HepG2 (cell line): ENCODE data around the gene KCNK10. TPM values are rescaled to one million over a fixed set of nuclear protein-coding genes. Genes with fewer than 3 reads are reported as not detected.

ENCODE experiments used
- PAXIP1 ChIP-seq: sonication (generic); formaldehyde crosslinking; conservative IDR thresholded peaks from 2 replicates; pipeline ENCODE4 v1.4.0; 2020; ENCODE audit warnings: mild to moderate bottlenecking, missing genetic modification reagents, moderate library complexity
- TERF1 ChIP-seq: sonication (generic); formaldehyde crosslinking; IDR thresholded peaks from 2 replicates; pipeline ENCODE4 v1.8.0; 2022; ENCODE audit warnings: mild to moderate bottlenecking, missing genetic modification reagents, moderate library complexity
- ZNF101 ChIP-seq: sonication (generic); formaldehyde crosslinking; IDR thresholded peaks from 2 replicates; pipeline ENCODE4 v1.4.0; 2020; ENCODE audit warnings: mild to moderate bottlenecking, low read depth, missing genetic modification reagents, borderline replicate concordance
- ZNF687 ChIP-seq: sonication (generic); formaldehyde crosslinking; IDR thresholded peaks from 2 replicates; pipeline ENCODE4 v1.5.1; 2020; ENCODE audit warnings: mild to moderate bottlenecking, missing genetic modification reagents, moderate library complexity
- polyA plus RNA-seq, 8 experiments: library from polyadenylated mRNA; depleted of rRNA in 3 of 8; stranded (reverse) in 7 of 8; unstranded in 1 of 8; fragments of >200 nt; fragmentation: Illumina TruSeq in 4 of 8; extraction: Trizol in 4 of 8; gene quantifications; 2 replicates each; pipeline versions ENCODE4 v1.2.1 to v1.2.3, GENCODE V29; 2011 to 2016; ENCODE audit warnings: low read depth in 4 of 8, missing spikeins in 1 of 8, mixed read lengths in 1 of 8; ENCODE audit not compliant: insufficient read depth in 1 of 8
- total RNA-seq, 5 experiments: library from RNA; depleted of rRNA; stranded (reverse); fragments of >200 nt; fragmentation: Illumina TruSeq; extraction: Trizol; gene quantifications; 2 replicates each; pipeline ENCODE4 v1.2.3, GENCODE V29; 2016; ENCODE audit warnings: low read depth in 1 of 5

KCNK10 gene
- total and polyA plus RNA-seq, 2 of the 13 experiments (the other 11 are each of a cell fraction or from before 2014, with no cell fraction given), result not detected

DNA sequence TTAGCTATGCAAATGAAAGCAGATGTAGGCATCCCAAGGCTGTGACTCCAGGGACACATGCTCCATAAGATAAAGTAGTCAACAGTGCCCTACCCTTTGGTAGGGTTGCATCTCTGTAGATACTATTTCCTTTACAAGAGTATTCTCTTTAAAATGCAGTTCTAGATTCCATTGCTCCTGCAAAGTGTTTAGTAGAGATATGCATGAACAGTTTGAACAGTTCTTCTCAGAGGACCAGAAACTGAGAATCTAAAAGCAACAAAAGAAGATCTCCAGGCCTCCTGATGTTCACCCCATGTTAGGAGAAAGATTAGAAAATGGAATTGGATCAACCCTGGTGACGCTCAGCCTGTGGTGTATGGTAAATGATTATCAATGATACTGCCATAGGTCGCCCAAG, 121.2 kb downstream of the KCNK10 start (continued):
- TF ChIP-seq ZNF687 (no peak), ZNF101 (CRISPR knock-in tag) (no peak), TERF1 (CRISPR knock-in tag) (no peak), PAXIP1 (CRISPR knock-in tag) (no peak)
